Left ventricle myocardium inferior (tissue), 1 donor: ENCODE results near the gene IL12RB2. TPM values are rescaled to one million over a fixed set of nuclear protein-coding genes. Genes with fewer than 3 reads are reported as not detected.

Experiments
- DNase-seq: peaks from one replicate; pipeline ENCODE4 v3.0.0-alpha.2; 2020
- H3K27ac ChIP-seq: fragments of 200-600 bp; replicated peaks from 2 replicates; pipeline ENCODE4 v1.8.0; 2021
- H3K27me3 ChIP-seq: fragments of 200-600 bp; 2 replicates; pipeline ENCODE4 v1.8.0; 2021; ENCODE audit warnings: low read depth
- H3K36me3 ChIP-seq: fragments of 200-600 bp; 2 replicates; pipeline ENCODE4 v1.8.0; 2021
- H3K4me1 ChIP-seq: fragments of 200-600 bp; 2 replicates; pipeline ENCODE4 v1.8.0; 2021
- H3K4me3 ChIP-seq: fragments of 200-600 bp; 2 replicates; pipeline ENCODE4 v1.8.0; 2021; ENCODE audit warnings: mild to moderate bottlenecking, moderate library complexity
- H3K9me3 ChIP-seq: fragments of 200-600 bp; replicated peaks from 2 replicates; pipeline ENCODE4 v1.8.0; 2021
- intact Hi-C: fragments of 100-400 bp; cut with micrococcal nuclease; formaldehyde crosslinking; loops from one replicate; pipeline ENCODE4 v1.11.0; 2022
- long read RNA-seq: library from polyadenylated mRNA; unstranded; transcript quantifications from one replicate; pipeline ENCODE4 v2.0.0, GENCODE V29; 2021
- total RNA-seq: library from RNA; stranded (reverse); fragmentation: NEBNext Ultra II Directional; extraction: Animal tissue kit (Norgen Biotek cat#: 25700); gene quantifications from one replicate; pipeline ENCODE4 v1.2.1, GENCODE V29; 2021
- TF ChIP-seq, protein P1 (sequence below): fragments of 200-600 bp; IDR thresholded peaks from 2 replicates; pipeline ENCODE4 v1.8.0; 2021; ENCODE audit warnings: antibody characterized with exemption, mild to moderate bottlenecking, borderline replicate concordance
- donor health status: DM: no; HTN: yes; CAD: no; lungs with severe emphysema.

Gene IL12RB2
- total RNA-seq = 0.33 TPM
- long read RNA-seq = 0 reads

- Histone ChIP-seq H3K27ac (no peak within 1 kb of the TSS), H3K9me3 (no peaks in the 10 kb centered on the region), H3K27me3 (peaks cover 48% of the 10 kb centered on the region), H3K4me3 (peak within 1 kb of the TSS; percentile 65), H3K36me3 (no peaks in the 10 kb centered on the region), H3K4me1 (peaks cover 13% of the 10 kb centered on the region)
- intact Hi-C loops = no loop called here
- peak; percentile 20 for DNase-seq
- TF ChIP-seq, protein P1, sequence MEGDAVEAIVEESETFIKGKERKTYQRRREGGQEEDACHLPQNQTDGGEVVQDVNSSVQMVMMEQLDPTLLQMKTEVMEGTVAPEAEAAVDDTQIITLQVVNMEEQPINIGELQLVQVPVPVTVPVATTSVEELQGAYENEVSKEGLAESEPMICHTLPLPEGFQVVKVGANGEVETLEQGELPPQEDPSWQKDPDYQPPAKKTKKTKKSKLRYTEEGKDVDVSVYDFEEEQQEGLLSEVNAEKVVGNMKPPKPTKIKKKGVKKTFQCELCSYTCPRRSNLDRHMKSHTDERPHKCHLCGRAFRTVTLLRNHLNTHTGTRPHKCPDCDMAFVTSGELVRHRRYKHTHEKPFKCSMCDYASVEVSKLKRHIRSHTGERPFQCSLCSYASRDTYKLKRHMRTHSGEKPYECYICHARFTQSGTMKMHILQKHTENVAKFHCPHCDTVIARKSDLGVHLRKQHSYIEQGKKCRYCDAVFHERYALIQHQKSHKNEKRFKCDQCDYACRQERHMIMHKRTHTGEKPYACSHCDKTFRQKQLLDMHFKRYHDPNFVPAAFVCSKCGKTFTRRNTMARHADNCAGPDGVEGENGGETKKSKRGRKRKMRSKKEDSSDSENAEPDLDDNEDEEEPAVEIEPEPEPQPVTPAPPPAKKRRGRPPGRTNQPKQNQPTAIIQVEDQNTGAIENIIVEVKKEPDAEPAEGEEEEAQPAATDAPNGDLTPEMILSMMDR = no peak
These were observed at the start of gene IL12RB2 for GRCh38 chr1:67307251-67308060. TSS of gene IL12RB2 (plus strand) at chr1:67307873. CDS start at chr1:67320369, 12,496 bp downstream.

GRCh38 chr1:67261680-67262079 is 46.0 kb upstream of the IL12RB2 start:
- no peak for DNase-seq
- H3K27ac ChIP-seq = no peak overlapping the region
- intact Hi-C loops = no loop called here
- H3K4me3 ChIP-seq = no peak overlapping the region
- no peaks in the 10 kb centered on the region for H3K9me3 ChIP-seq
- H3K36me3 ChIP-seq = no peaks in the 10 kb centered on the region
- TF ChIP-seq, protein P1 = no peak
- no peaks in the 10 kb centered on the region for H3K27me3 ChIP-seq
- no peaks in the 10 kb centered on the region for H3K4me1 ChIP-seq

DNA sequence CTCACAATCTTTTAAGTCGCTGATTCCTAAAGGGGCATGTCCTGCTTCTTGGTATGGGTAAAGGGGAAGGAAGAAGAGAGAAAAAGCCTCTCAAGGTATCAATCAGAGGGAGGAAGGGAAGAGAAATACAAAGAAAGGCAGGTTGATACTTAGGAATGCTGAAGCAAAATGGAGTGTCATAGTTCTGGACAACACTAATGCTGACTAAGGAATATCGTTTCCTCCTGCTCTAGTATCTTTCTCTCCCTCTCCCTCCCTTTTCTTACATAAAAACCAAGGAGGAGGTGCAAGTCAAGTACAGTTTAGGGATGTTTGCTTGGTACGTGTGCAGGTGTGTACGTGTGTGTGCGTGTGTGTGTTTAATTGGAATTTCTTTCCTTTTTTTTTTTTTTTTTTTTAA is 44.9 kb upstream of the IL12RB2 start:
- Histone ChIP-seq H3K4me3 (no peak overlapping the region), H3K36me3 (no peaks in the 10 kb centered on the region), H3K27me3 (peaks cover under 1% of the 10 kb centered on the region), H3K4me1 (no peaks in the 10 kb centered on the region), H3K27ac (no peak overlapping the region), H3K9me3 (no peaks in the 10 kb centered on the region)
- TF ChIP-seq, protein P1 = no peak
- intact Hi-C loops = no loop called here
- DNase-seq = no peak

DNA sequence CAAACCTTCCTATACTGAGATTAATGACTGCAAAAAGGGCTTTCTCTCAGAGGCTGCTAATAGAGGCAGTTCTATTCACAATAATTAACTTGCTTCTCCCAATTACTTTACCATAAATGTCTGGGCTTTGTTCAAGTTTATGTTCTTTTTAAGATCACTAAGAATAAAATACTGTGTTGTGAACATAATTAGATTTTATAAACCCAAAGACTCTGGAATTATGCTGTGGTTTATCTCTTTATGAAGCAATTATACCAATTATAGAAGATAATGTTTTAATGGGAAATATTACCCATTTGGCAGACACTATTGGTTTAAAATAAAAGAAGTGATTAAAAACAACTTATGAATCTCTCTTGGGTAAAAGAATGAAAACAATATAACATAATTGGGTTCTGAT is 43.5 kb upstream of the IL12RB2 start:
- Histone ChIP-seq H3K4me3 (no peak overlapping the region), H3K4me1 (no peaks in the 10 kb centered on the region), H3K36me3 (no peaks in the 10 kb centered on the region), H3K9me3 (no peaks in the 10 kb centered on the region), H3K27ac (no peak overlapping the region), H3K27me3 (peaks cover 5% of the 10 kb centered on the region)
- intact Hi-C loops = no loop called here
- no peak for DNase-seq
- TF ChIP-seq, protein P1 = no peak

DNA sequence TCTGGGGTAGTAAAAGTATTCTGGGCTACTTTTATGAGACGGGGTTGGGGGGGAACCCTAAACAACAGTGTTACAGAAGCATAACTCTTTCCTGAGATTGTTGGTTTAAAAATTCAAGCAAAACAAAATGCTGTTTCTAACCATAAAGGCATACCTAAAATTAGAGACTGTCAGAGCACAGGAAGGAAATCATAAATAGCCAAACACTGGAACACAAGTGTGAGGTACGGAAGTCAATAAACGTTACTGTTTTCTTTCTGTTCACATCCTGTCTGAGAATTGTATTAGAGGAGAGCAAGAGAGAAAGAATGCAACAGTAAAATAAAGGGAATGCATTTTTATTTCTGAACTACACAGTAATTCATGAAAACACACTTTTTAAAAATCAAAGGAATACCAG is 42.8 kb upstream of the IL12RB2 start:
- Histone ChIP-seq H3K27me3 (peaks cover 5% of the 10 kb centered on the region), H3K4me3 (no peak overlapping the region), H3K9me3 (no peaks in the 10 kb centered on the region), H3K36me3 (no peaks in the 10 kb centered on the region), H3K27ac (no peak overlapping the region), H3K4me1 (no peaks in the 10 kb centered on the region)
- TF ChIP-seq, protein P1 = no peak
- intact Hi-C loops = no loop called here
- no peak for DNase-seq
